Measurements from ENCODE around the gene NYAP2.

DNA sequence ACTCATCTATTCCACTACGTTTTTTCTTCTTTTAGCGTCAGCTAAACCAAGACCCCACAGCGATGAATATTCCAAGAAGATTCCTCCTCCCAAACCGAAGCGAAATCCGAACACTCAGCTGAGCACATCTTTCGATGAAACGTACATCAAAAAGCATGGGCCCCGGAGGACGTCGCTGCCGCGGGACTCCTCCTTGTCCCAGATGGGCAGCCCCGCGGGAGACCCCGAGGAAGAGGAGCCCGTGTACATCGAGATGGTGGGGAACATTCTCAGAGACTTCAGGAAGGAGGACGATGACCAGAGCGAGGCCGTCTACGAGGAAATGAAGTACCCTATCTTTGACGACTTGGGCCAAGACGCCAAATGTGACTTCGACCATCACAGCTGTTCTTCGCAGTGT lies 182.4 kb downstream of the NYAP2 start:
- TF ChIP-seq, protein P1, sequence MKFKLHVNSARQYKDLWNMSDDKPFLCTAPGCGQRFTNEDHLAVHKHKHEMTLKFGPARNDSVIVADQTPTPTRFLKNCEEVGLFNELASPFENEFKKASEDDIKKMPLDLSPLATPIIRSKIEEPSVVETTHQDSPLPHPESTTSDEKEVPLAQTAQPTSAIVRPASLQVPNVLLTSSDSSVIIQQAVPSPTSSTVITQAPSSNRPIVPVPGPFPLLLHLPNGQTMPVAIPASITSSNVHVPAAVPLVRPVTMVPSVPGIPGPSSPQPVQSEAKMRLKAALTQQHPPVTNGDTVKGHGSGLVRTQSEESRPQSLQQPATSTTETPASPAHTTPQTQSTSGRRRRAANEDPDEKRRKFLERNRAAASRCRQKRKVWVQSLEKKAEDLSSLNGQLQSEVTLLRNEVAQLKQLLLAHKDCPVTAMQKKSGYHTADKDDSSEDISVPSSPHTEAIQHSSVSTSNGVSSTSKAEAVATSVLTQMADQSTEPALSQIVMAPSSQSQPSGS (CRISPR knock-in tag; IDR thresholded peaks at IDR 0.05; ENCODE audit: borderline replicate concordance, low read depth): no peak
- TF ChIP-seq, protein P2, sequence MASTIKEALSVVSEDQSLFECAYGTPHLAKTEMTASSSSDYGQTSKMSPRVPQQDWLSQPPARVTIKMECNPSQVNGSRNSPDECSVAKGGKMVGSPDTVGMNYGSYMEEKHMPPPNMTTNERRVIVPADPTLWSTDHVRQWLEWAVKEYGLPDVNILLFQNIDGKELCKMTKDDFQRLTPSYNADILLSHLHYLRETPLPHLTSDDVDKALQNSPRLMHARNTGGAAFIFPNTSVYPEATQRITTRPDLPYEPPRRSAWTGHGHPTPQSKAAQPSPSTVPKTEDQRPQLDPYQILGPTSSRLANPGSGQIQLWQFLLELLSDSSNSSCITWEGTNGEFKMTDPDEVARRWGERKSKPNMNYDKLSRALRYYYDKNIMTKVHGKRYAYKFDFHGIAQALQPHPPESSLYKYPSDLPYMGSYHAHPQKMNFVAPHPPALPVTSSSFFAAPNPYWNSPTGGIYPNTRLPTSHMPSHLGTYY (CRISPR knock-in tag; IDR thresholded peaks at IDR 0.05): no peak
- TF ChIP-seq ESRRA (CRISPR knock-in tag; IDR thresholded peaks at IDR 0.05; ENCODE audit: borderline replicate concordance): no peak
- TF ChIP-seq, protein P3, sequence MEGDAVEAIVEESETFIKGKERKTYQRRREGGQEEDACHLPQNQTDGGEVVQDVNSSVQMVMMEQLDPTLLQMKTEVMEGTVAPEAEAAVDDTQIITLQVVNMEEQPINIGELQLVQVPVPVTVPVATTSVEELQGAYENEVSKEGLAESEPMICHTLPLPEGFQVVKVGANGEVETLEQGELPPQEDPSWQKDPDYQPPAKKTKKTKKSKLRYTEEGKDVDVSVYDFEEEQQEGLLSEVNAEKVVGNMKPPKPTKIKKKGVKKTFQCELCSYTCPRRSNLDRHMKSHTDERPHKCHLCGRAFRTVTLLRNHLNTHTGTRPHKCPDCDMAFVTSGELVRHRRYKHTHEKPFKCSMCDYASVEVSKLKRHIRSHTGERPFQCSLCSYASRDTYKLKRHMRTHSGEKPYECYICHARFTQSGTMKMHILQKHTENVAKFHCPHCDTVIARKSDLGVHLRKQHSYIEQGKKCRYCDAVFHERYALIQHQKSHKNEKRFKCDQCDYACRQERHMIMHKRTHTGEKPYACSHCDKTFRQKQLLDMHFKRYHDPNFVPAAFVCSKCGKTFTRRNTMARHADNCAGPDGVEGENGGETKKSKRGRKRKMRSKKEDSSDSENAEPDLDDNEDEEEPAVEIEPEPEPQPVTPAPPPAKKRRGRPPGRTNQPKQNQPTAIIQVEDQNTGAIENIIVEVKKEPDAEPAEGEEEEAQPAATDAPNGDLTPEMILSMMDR (IDR thresholded peaks at IDR 0.05): no peak

Data from WTC11 (cell line).